ENCODE data around the gene ATXN10. TPM values are rescaled to one million over a fixed set of nuclear protein-coding genes. Genes with fewer than 3 reads are reported as not detected.

The ATXN10 gene
- total and polyA plus RNA-seq, 9 donors, result 136 to 218 (median 186) TPM

GRCh38 chr22:45878051-45878781, 206.6 kb downstream of the ATXN10 start:
- H3K9me3 ChIP-seq (replicated peaks; ENCODE audit: control insufficient read depth, low read depth, low read length), result no peaks in the 10 kb centered on the region
- no peak for DNase-seq
- no peak overlapping the region for H3K27ac ChIP-seq (ENCODE audit: low read length)
- H3K36me3 ChIP-seq (ENCODE audit: control insufficient read depth, insufficient read depth, low read length), result no peaks in the 10 kb centered on the region
- WGBS (ENCODE audit: insufficient coverage), result 14% methylated on average over 16 of the region's 25 CpGs
- peaks cover 72% of the 10 kb centered on the region for H3K27me3 ChIP-seq (ENCODE audit: control insufficient read depth, insufficient read depth, low read length)
- H3K4me3 ChIP-seq (ENCODE audit: low read length), result no peak overlapping the region
- H3K4me1 ChIP-seq (ENCODE audit: control insufficient read depth, insufficient read depth, low read length), result peaks cover 23% of the 10 kb centered on the region

DNA sequence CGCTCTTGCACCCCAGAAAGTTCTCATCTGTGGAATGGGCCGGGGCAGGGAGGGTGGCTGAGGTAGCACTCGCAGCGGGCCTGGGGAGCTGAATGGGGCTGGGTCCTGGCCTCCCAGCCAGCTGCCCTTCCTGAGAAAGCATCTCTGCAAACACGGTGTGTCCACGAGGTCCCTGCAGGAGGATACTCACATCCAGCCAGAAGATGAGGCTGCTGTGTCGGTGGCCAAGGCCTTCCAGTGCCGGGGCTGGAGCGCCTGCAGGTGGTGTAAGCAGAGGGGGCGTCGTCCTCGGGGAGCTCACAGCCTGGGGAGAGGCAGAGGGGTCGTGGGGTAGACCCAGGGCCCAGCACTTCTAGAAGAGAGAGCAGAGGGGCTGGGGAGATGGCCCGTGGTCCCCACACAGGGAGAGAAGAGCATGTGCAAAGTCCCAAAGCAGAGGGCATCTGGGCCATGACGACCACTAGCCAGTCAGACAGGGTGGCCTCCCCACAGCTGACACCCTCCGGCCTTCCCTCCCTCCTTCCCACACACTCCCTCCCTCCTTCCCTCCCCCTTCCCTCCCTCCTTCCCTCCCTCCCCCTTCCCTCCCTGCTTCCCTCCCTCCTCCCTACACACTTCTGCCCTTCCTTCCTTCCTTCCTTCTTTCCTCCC, 207.4 kb downstream of the ATXN10 start:
- Histone ChIP-seq H3K27ac (ENCODE audit: low read length) (no peak overlapping the region), H3K36me3 (ENCODE audit: control insufficient read depth, insufficient read depth, low read length) (no peaks in the 10 kb centered on the region), H3K9me3 (replicated peaks; ENCODE audit: control insufficient read depth, low read depth, low read length) (no peaks in the 10 kb centered on the region), H3K27me3 (ENCODE audit: control insufficient read depth, insufficient read depth, low read length) (peaks cover 72% of the 10 kb centered on the region), H3K4me3 (ENCODE audit: low read length) (no peak overlapping the region), H3K4me1 (ENCODE audit: control insufficient read depth, insufficient read depth, low read length) (peaks cover 23% of the 10 kb centered on the region)
- DNase-seq, result no peak
- 30% methylated on average over 13 of the region's 16 CpGs for WGBS (ENCODE audit: insufficient coverage)

DNA sequence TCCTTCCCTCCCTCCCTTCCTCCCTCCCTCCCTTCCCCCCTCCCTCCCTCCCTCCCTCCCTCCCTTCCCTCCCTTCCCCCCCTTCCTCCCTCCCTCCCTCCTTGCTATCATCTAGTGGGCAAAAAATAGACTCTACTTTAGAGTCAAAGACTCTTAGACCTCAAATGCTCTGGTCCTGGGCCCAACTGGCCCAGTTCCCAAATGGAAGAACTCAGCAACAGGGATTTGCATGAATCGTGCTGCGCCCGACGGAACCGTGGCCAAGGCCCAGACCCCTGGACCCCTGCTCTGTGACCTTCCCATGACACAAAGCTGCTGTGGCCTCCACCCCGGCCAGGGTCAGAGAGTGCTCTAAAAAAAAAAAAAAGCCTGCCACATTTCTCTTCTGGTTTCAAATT, 207.9 kb downstream of the ATXN10 start:
- no peak overlapping the region for H3K27ac ChIP-seq (ENCODE audit: low read length)
- 51% methylated on average over 5 of the region's 6 CpGs for WGBS (ENCODE audit: insufficient coverage)
- DNase-seq, result peak; percentile 37

DNA sequence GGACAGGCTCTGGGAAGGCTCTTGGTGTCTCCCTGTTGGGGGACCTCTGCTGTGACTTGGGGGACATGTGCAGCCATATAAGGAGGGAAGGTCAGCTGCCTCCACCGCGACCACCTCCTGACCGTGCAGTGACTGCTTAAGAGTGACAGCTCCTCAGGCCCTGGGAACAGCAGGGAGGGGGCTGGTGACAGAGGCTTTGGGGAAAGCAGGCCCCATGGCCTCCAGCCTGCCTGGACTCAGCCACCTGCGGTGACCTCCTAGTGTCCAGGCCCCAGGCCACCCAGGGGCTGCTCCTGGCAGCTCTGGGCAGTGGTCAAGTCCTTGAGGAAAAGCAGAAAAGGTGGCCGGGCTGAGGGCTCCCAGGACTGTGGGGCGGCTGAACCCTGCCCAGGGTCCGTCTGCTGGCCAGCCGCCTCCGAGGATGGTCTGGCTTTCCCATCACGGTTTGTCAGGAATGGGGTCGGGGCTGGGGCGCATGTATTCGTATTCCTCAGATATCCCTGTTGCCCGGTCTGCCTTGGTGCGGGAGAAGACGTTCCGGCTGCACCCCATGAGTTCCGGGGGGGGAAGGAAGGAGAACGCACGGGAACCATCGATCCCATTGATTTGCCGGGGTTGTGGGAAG, 208.6 kb downstream of the ATXN10 start:
- H3K9me3 ChIP-seq (replicated peaks; ENCODE audit: control insufficient read depth, low read depth, low read length), result no peaks in the 10 kb centered on the region
- peaks cover 69% of the 10 kb centered on the region for H3K27me3 ChIP-seq (ENCODE audit: control insufficient read depth, insufficient read depth, low read length)
- WGBS (ENCODE audit: insufficient coverage), result 14% methylated on average over 18 of the region's 22 CpGs
- no peak overlapping the region for H3K4me3 ChIP-seq (ENCODE audit: low read length)
- no peak for DNase-seq
- no peak overlapping the region for H3K27ac ChIP-seq (ENCODE audit: low read length)
- no peaks in the 10 kb centered on the region for H3K36me3 ChIP-seq (ENCODE audit: control insufficient read depth, insufficient read depth, low read length)
- peaks cover 32% of the 10 kb centered on the region for H3K4me1 ChIP-seq (ENCODE audit: control insufficient read depth, insufficient read depth, low read length)

More for the DNA sequence above, 207.9 kb downstream of the ATXN10 start:
- Histone ChIP-seq H3K36me3 (ENCODE audit: control insufficient read depth, insufficient read depth, low read length) (no peaks in the 10 kb centered on the region), H3K4me1 (ENCODE audit: control insufficient read depth, insufficient read depth, low read length) (peaks cover 26% of the 10 kb centered on the region), H3K9me3 (replicated peaks; ENCODE audit: control insufficient read depth, low read depth, low read length) (no peaks in the 10 kb centered on the region), H3K4me3 (ENCODE audit: low read length) (no peak overlapping the region), H3K27me3 (ENCODE audit: control insufficient read depth, insufficient read depth, low read length) (peaks cover 72% of the 10 kb centered on the region)

- Histone ChIP-seq H3K9me3 (replicated peaks; ENCODE audit: control insufficient read depth, low read depth, low read length) (no peaks in the 10 kb centered on the region), H3K4me3 (ENCODE audit: low read length) (no peak overlapping the region), H3K27ac (ENCODE audit: low read length) (no peak overlapping the region), H3K27me3 (ENCODE audit: control insufficient read depth, insufficient read depth, low read length) (peaks cover 69% of the 10 kb centered on the region), H3K36me3 (ENCODE audit: control insufficient read depth, insufficient read depth, low read length) (no peaks in the 10 kb centered on the region), H3K4me1 (ENCODE audit: control insufficient read depth, insufficient read depth, low read length) (peaks cover 32% of the 10 kb centered on the region)
- no peak for DNase-seq
- 7% methylated on average over 43 of the region's 49 CpGs for WGBS (ENCODE audit: insufficient coverage)
These were observed 209.3 kb downstream of the ATXN10 start for GRCh38 chr22:45880716-45881523.

- Histone ChIP-seq H3K4me3 (ENCODE audit: low read length) (no peak overlapping the region), H3K36me3 (ENCODE audit: control insufficient read depth, insufficient read depth, low read length) (no peaks in the 10 kb centered on the region), H3K27me3 (ENCODE audit: control insufficient read depth, insufficient read depth, low read length) (peaks cover 65% of the 10 kb centered on the region), H3K27ac (ENCODE audit: low read length) (no peak overlapping the region), H3K9me3 (replicated peaks; ENCODE audit: control insufficient read depth, low read depth, low read length) (no peaks in the 10 kb centered on the region), H3K4me1 (ENCODE audit: control insufficient read depth, insufficient read depth, low read length) (peaks cover 32% of the 10 kb centered on the region)
- 61% methylated on average over 4 of the region's 8 CpGs for WGBS (ENCODE audit: insufficient coverage)
- DNase-seq, result no peak
These were observed 209.9 kb downstream of the ATXN10 start for GRCh38 chr22:45881524-45881875.

- H3K36me3 ChIP-seq (ENCODE audit: control insufficient read depth, insufficient read depth, low read length), result no peaks in the 10 kb centered on the region
- no peaks in the 10 kb centered on the region for H3K9me3 ChIP-seq (replicated peaks; ENCODE audit: control insufficient read depth, low read depth, low read length)
- 80% methylated on average over 29 of the region's 32 CpGs for WGBS (ENCODE audit: insufficient coverage)
- no peak overlapping the region for H3K27ac ChIP-seq (ENCODE audit: low read length)
- no peak overlapping the region for H3K4me3 ChIP-seq (ENCODE audit: low read length)
- H3K4me1 ChIP-seq (ENCODE audit: control insufficient read depth, insufficient read depth, low read length), result peaks cover 27% of the 10 kb centered on the region
- peaks cover 48% of the 10 kb centered on the region for H3K27me3 ChIP-seq (ENCODE audit: control insufficient read depth, insufficient read depth, low read length)
- DNase-seq, result no peak
These were observed 211.5 kb downstream of the ATXN10 start for GRCh38 chr22:45882881-45883810.

DNA sequence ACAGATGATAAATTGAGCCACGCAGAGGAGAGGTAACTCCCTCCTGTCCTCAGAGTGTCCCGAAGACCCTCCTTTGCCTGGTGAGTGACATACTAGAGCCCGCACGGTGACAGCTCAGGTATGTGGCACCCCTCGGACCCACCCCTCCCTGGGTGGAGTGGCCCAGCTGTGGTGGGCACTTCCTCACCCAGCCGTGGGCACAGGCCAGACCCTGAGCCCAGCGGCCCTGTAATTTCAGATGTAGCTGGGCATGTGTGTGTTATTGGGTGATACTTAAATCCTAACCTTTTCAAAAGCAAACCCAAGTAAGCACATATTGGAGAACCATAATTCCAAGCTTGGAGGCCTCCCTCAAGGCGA, 212.2 kb downstream of the ATXN10 start:
- 95% methylated on average over 4 of the region's 8 CpGs for WGBS (ENCODE audit: insufficient coverage)

GRCh38 chr22:45884201-45885062, 212.8 kb downstream of the ATXN10 start:
- Histone ChIP-seq H3K27me3 (ENCODE audit: control insufficient read depth, insufficient read depth, low read length) (peaks cover 47% of the 10 kb centered on the region), H3K27ac (ENCODE audit: low read length) (no peak overlapping the region), H3K4me3 (ENCODE audit: low read length) (no peak overlapping the region), H3K9me3 (replicated peaks; ENCODE audit: control insufficient read depth, low read depth, low read length) (no peaks in the 10 kb centered on the region), H3K36me3 (ENCODE audit: control insufficient read depth, insufficient read depth, low read length) (no peaks in the 10 kb centered on the region), H3K4me1 (ENCODE audit: control insufficient read depth, insufficient read depth, low read length) (peaks cover 25% of the 10 kb centered on the region)
- no peak for DNase-seq
- WGBS (ENCODE audit: insufficient coverage), result 69% methylated on average over 27 of the region's 27 CpGs

More for the DNA sequence above, 212.2 kb downstream of the ATXN10 start:
- no peak for DNase-seq
- Histone ChIP-seq H3K4me1 (ENCODE audit: control insufficient read depth, insufficient read depth, low read length) (peaks cover 22% of the 10 kb centered on the region), H3K4me3 (ENCODE audit: low read length) (no peak overlapping the region), H3K9me3 (replicated peaks; ENCODE audit: control insufficient read depth, low read depth, low read length) (no peaks in the 10 kb centered on the region), H3K27me3 (ENCODE audit: control insufficient read depth, insufficient read depth, low read length) (peaks cover 45% of the 10 kb centered on the region), H3K27ac (ENCODE audit: low read length) (no peak overlapping the region), H3K36me3 (ENCODE audit: control insufficient read depth, insufficient read depth, low read length) (no peaks in the 10 kb centered on the region)
